ENCODE measurements around the gene PRKACB. TPM values are rescaled to one million over a fixed set of nuclear protein-coding genes. Genes with fewer than 3 reads are reported as not detected.

PRKACB gene
- total RNA-seq (10 to 100 TPM; 49.7 to 52.4 TPM), total RNA-seq (25.6 to 525 (median 230) reads per million in 172 experiments)
- polyA plus RNA-seq (2013, experiment 1 of 2): 97.7 TPM
- polyA plus RNA-seq (2013, experiment 2 of 2): 97.1 TPM

DNA sequence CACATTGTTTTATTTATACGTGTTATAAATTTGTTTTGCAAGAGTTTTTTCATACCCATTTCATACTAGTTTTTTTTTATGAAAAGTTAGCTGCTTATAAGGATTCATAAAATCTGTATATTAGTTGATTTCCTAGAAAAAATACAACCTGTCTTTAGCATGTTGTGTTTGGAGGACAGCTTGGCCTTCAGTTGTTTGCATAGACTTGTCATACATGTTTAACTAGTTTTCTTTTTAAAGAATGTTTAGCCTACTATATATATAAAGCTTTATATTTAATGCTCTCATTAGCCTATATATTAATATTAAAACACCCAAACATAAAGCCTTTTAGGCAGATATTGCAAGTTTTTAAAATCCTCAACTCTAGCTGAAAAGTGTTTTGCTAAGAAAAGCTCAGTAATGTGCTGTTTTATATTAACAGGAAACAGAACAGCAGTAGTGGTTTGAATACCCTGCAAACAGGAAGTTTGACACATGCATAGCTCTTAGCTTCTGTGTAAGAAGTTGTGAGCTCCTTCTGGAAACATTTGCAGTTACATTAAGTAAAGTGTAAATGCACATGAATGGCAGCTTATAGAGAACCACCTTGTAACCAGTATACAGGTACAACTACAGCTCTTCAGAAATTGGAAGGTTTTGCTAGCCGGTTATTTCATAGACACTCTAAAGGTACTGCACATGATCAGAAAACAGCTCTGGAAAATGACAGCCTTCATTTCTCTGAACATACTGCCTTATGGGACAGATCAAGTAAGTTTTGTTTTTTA, at the start of gene PRKACB:
TSS of gene PRKACB (plus strand) at position 476 of the 770 bp plus-strand sequence. CDS start at position 567, 91 bp downstream.
- ATAC-seq (ENCODE audit: poor library complexity) (peak; percentile 87), DNase-seq (peak in 5 of 14 experiments; percentile 7 to 81 (median 76))
- TF ChIP-seq, protein P1, sequence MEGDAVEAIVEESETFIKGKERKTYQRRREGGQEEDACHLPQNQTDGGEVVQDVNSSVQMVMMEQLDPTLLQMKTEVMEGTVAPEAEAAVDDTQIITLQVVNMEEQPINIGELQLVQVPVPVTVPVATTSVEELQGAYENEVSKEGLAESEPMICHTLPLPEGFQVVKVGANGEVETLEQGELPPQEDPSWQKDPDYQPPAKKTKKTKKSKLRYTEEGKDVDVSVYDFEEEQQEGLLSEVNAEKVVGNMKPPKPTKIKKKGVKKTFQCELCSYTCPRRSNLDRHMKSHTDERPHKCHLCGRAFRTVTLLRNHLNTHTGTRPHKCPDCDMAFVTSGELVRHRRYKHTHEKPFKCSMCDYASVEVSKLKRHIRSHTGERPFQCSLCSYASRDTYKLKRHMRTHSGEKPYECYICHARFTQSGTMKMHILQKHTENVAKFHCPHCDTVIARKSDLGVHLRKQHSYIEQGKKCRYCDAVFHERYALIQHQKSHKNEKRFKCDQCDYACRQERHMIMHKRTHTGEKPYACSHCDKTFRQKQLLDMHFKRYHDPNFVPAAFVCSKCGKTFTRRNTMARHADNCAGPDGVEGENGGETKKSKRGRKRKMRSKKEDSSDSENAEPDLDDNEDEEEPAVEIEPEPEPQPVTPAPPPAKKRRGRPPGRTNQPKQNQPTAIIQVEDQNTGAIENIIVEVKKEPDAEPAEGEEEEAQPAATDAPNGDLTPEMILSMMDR (IDR thresholded peaks at IDR 0.05): no peak
- peaks cover 63% of the 10 kb centered on the region for H3K4me1 Mint-ChIP-seq (ENCODE audit: low read depth)
- H3K4me3 Mint-ChIP-seq: peak within 1 kb of the TSS; percentile 100
- CTCF ChIA-PET: interaction anchor here (0.6 to 2.9 kb wide), 11 partner anchors 36 to 638 kb away, joined by 3 to 24 read pairs (median 4); partner anchors contain the start of gene GNG5
- POLR2A ChIA-PET: interaction anchor here (0.6 to 3.4 kb wide), 38 partner anchors 9 to 1132 kb away, joined by 3 to 87 read pairs (median 5); partner anchors contain the start of genes BCL10, CTBS, GNG5 and RPF1
- Histone ChIP-seq H3K27ac (ENCODE audit: low read depth in 1 of 2, low read length in 2 of 2) (peak within 1 kb of the TSS; percentile 49 to 63), H3K27me3 (ENCODE audit: control insufficient read depth in 1 of 2, insufficient read depth in 2 of 2, low read length in 2 of 2) (no peaks in the 10 kb centered on the region), H3K9me3 (ENCODE audit: control insufficient read depth in 1 of 2, insufficient read depth in 1 of 2, low read length in 2 of 2) (no peaks in the 10 kb centered on the region), H3K36me3 (ENCODE audit: insufficient read depth, low read length) (no peaks in the 10 kb centered on the region), H3K4me3 (ENCODE audit: low read length) (peak within 1 kb of the TSS; percentile 57), H3K4me1 (ENCODE audit: insufficient read depth, low read length) (peaks cover 8% of the 10 kb centered on the region)
- H3K27me3 Mint-ChIP-seq: no peaks in the 10 kb centered on the region
- peaks cover 27% of the 10 kb centered on the region for H3K36me3 Mint-ChIP-seq (ENCODE audit: low read depth)
- intact Hi-C loops (cut with DNase I, micrococcal nuclease): loop anchor here (2.0 to 10.0 kb wide), 5 partner anchors 15 to 793 kb away; partner anchors contain the start of genes GNG5 (in 2 of the 2), SPATA1 (in 2 of the 2) and SSX2IP (in 1 of the 2)
- no peaks in the 10 kb centered on the region for H3K9me3 Mint-ChIP-seq
- H3K27ac Mint-ChIP-seq: peak within 1 kb of the TSS; percentile 99

- Histone ChIP-seq H3K9me3 (ENCODE audit: control insufficient read depth in 1 of 2, insufficient read depth in 1 of 2, low read length in 2 of 2) (no peaks in the 10 kb centered on the region), H3K27ac (ENCODE audit: low read depth in 1 of 2, low read length in 2 of 2) (no peak overlapping the region), H3K36me3 (ENCODE audit: insufficient read depth, low read length) (no peaks in the 10 kb centered on the region), H3K27me3 (ENCODE audit: control insufficient read depth in 1 of 2, insufficient read depth in 2 of 2, low read length in 2 of 2) (no peaks in the 10 kb centered on the region), H3K4me3 (ENCODE audit: low read length) (no peak overlapping the region), H3K4me1 (ENCODE audit: insufficient read depth, low read length) (peaks cover 5% of the 10 kb centered on the region)
- H3K36me3 Mint-ChIP-seq (ENCODE audit: low read depth): no peaks in the 10 kb centered on the region
- ChIA-PET CTCF (no interaction called here), POLR2A (interaction anchor here (0.7 kb wide), 1 partner anchor 20 kb away, joined by 3 read pairs; no protein-coding TSS in a partner anchor)
- H3K27me3 Mint-ChIP-seq: peaks cover 4% of the 10 kb centered on the region
- H3K9me3 Mint-ChIP-seq: no peaks in the 10 kb centered on the region
- TF ChIP-seq, protein P1 (IDR thresholded peaks at IDR 0.05): no peak
- peaks cover 16% of the 10 kb centered on the region for H3K4me1 Mint-ChIP-seq (ENCODE audit: low read depth)
- no peak overlapping the region for H3K4me3 Mint-ChIP-seq
- no peak overlapping the region for H3K27ac Mint-ChIP-seq
- intact Hi-C loops (cut with DNase I, micrococcal nuclease): no loop called here
- DNase-seq: no peak
- ATAC-seq (ENCODE audit: poor library complexity): no peak
Measured at GRCh38 chr1:84095308-84095707, 48.8 kb upstream of the PRKACB start.

DNA sequence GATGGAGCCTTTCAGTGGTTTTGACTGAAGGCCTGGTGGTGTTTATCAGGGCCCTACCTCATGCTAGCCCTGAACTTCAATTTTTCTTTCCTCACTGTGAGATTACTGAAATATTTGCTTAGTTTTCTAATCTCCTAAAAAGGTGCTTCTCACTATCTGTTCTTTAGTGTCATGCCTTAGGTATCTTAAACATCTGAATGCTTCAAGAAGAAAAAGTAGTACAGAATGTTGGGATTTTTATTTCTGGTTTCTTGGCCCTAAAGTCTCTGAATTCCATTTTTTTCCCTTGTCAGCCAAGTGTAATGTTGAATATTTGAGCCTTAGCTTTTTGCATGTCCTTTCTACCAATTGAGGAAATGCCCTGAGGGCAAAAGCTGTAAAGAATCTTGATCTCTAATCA, 47.9 kb upstream of the PRKACB start:
- intact Hi-C loops (cut with DNase I, micrococcal nuclease): no loop called here
- H3K27me3 Mint-ChIP-seq: peaks cover 4% of the 10 kb centered on the region

More for the DNA sequence above, 47.9 kb upstream of the PRKACB start:
- no peaks in the 10 kb centered on the region for H3K36me3 Mint-ChIP-seq (ENCODE audit: low read depth)
- H3K27ac Mint-ChIP-seq: no peak overlapping the region
- H3K9me3 Mint-ChIP-seq: no peaks in the 10 kb centered on the region
- H3K4me3 ChIP-seq (ENCODE audit: low read length): no peak overlapping the region
- no peak for DNase-seq
- H3K4me1 Mint-ChIP-seq (ENCODE audit: low read depth): peaks cover 7% of the 10 kb centered on the region
- ChIA-PET CTCF (no interaction called here), POLR2A (interaction anchor here (0.7 kb wide), 1 partner anchor 21 kb away, joined by 3 read pairs; no protein-coding TSS in a partner anchor)
- no peak overlapping the region for H3K4me3 Mint-ChIP-seq
- H3K27ac ChIP-seq (ENCODE audit: low read depth in 1 of 2, low read length in 2 of 2): no peak overlapping the region
- no peak for ATAC-seq (ENCODE audit: poor library complexity)
- H3K9me3 ChIP-seq (ENCODE audit: control insufficient read depth in 1 of 2, insufficient read depth in 1 of 2, low read length in 2 of 2): no peaks in the 10 kb centered on the region
- no peaks in the 10 kb centered on the region for H3K27me3 ChIP-seq (ENCODE audit: control insufficient read depth in 1 of 2, insufficient read depth in 2 of 2, low read length in 2 of 2)
- TF ChIP-seq, protein P1 (IDR thresholded peaks at IDR 0.05): no peak
- peaks cover 2% of the 10 kb centered on the region for H3K4me1 ChIP-seq (ENCODE audit: insufficient read depth, low read length)
- no peaks in the 10 kb centered on the region for H3K36me3 ChIP-seq (ENCODE audit: insufficient read depth, low read length)

Data from CD4-positive, alpha-beta T cell (primary cell).